ENCODE data around the gene RLIM. TPM values are rescaled to one million over a fixed set of nuclear protein-coding genes. Genes with fewer than 3 reads are reported as not detected.

Gene RLIM
- total RNA-seq, 6 experiments from 2014 or later, result 8.6 to 14.5 (median 11.6) TPM

GRCh38 chrX:74545880-74546523, 68.4 kb downstream of the RLIM start:
- WGBS (ENCODE audit: insufficient coverage, low coverage, low lambda C conversion rate, missing lambda C conversion rate), result 43% methylated on average over 1 of the region's 1 CpG
- DNase-seq, result no peak
- Histone ChIP-seq H3K4me1 (no peaks in the 10 kb centered on the region), H3K36me3 (no peaks in the 10 kb centered on the region), H3K9me3 (no peaks in the 10 kb centered on the region), H3K27me3 (no peaks in the 10 kb centered on the region), H3K4me3 (no peak overlapping the region), H3K27ac (no peak overlapping the region)
- no peak for TF ChIP-seq POLR2A (IDR thresholded peaks at IDR 0.05)
- TF ChIP-seq, protein P1, sequence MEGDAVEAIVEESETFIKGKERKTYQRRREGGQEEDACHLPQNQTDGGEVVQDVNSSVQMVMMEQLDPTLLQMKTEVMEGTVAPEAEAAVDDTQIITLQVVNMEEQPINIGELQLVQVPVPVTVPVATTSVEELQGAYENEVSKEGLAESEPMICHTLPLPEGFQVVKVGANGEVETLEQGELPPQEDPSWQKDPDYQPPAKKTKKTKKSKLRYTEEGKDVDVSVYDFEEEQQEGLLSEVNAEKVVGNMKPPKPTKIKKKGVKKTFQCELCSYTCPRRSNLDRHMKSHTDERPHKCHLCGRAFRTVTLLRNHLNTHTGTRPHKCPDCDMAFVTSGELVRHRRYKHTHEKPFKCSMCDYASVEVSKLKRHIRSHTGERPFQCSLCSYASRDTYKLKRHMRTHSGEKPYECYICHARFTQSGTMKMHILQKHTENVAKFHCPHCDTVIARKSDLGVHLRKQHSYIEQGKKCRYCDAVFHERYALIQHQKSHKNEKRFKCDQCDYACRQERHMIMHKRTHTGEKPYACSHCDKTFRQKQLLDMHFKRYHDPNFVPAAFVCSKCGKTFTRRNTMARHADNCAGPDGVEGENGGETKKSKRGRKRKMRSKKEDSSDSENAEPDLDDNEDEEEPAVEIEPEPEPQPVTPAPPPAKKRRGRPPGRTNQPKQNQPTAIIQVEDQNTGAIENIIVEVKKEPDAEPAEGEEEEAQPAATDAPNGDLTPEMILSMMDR (IDR thresholded peaks at IDR 0.05), result no peak
- no peak for ATAC-seq
- intact Hi-C loops (cut with DNase I), result loop anchor here in 1 of 2 donors (10.0 kb wide), 1 partner anchor 161 kb away; no protein-coding TSS in a partner anchor

GRCh38 chrX:74540635-74541249, 73.7 kb downstream of the RLIM start:
- Histone ChIP-seq H3K4me1 (peaks cover 0 to 3% (median 0%) of the 10 kb centered on the region in 4 donors), H3K27me3 (no peaks in the 10 kb centered on the region), H3K36me3 (no peaks in the 10 kb centered on the region), H3K4me3 (no peak overlapping the region), H3K27ac (no peak overlapping the region), H3K9me3 (no peaks in the 10 kb centered on the region)
- ATAC-seq, result no peak
- TF ChIP-seq, protein P1 (IDR thresholded peaks at IDR 0.05), result no peak
- no peak for TF ChIP-seq POLR2A (IDR thresholded peaks at IDR 0.05)
- 29% methylated on average over 2 of the region's 2 CpGs for WGBS (ENCODE audit: insufficient coverage, low coverage, low lambda C conversion rate, missing lambda C conversion rate)
- intact Hi-C loops (cut with DNase I), result loop anchor here in 1 of 2 donors (10.0 kb wide), 1 partner anchor 156 kb away; no protein-coding TSS in a partner anchor
- DNase-seq, result no peak

- Histone ChIP-seq H3K27me3 (no peaks in the 10 kb centered on the region), H3K4me3 (peak overlapping the region; percentile 41 to 56 (median 53)), H3K36me3 (no peaks in the 10 kb centered on the region), H3K4me1 (peaks cover 0 to 3% (median 0%) of the 10 kb centered on the region in 4 donors), H3K27ac (peak overlapping the region; percentile 19 to 82 (median 66)), H3K9me3 (no peaks in the 10 kb centered on the region)
- 29% methylated on average over 4 of the region's 26 CpGs for WGBS (ENCODE audit: insufficient coverage, low coverage, low lambda C conversion rate, missing lambda C conversion rate)
- TF ChIP-seq POLR2A (IDR thresholded peaks at IDR 0.05), result no peak
- TF ChIP-seq, protein P1 (IDR thresholded peaks at IDR 0.05), result peak in 1 of 4 donors; percentile 11
- DNase-seq (no peak), ATAC-seq (peak; percentile 37 to 61 (median 42))
- intact Hi-C loops (cut with DNase I), result loop anchor here in 1 of 2 donors (10.0 kb wide), 1 partner anchor 152 kb away; no protein-coding TSS in a partner anchor
These were observed 77.5 kb downstream of the RLIM start for GRCh38 chrX:74536832-74537371.

- Histone ChIP-seq H3K27me3 (no peaks in the 10 kb centered on the region), H3K27ac (peak overlapping the region; percentile 19 to 82 (median 66)), H3K9me3 (no peaks in the 10 kb centered on the region), H3K4me3 (peak overlapping the region; percentile 41 to 56 (median 53)), H3K36me3 (no peaks in the 10 kb centered on the region), H3K4me1 (peaks cover 0 to 3% (median 0%) of the 10 kb centered on the region in 4 donors)
- ATAC-seq, result peak; percentile 82 to 87 (median 86)
- TF ChIP-seq, protein P1 (IDR thresholded peaks at IDR 0.05), result peak in 2 of 4 donors; percentile 16 to 43
- TF ChIP-seq POLR2A (IDR thresholded peaks at IDR 0.05), result peak; percentile 35
- peak; percentile 82 to 88 (median 83) for DNase-seq
- intact Hi-C loops (cut with DNase I), result loop anchor here in 1 of 2 donors (10.0 kb wide), 1 partner anchor 151 kb away; no protein-coding TSS in a partner anchor
- WGBS (ENCODE audit: insufficient coverage, low coverage, low lambda C conversion rate, missing lambda C conversion rate), result 28% methylated on average over 17 of the region's 48 CpGs
These were observed 78.1 kb downstream of the RLIM start for GRCh38 chrX:74536152-74536831.
